H1 (cell line): ENCODE data around the gene GPR143. TPM values are rescaled to one million over a fixed set of nuclear protein-coding genes. Genes with fewer than 3 reads are reported as not detected.

Experiments
- CTCF ChIA-PET: fragments of 300-600 bp; sonication (Branson Sonifier 250); formaldehyde crosslinking; loops from one replicate; lab custom pipeline; 2021; ENCODE audit not compliant: partially characterized antibody; lab: Charles Lee
- POLR2A ChIA-PET: fragments of 300-600 bp; sonication (Branson Sonifier 250); formaldehyde crosslinking; loops from one replicate; lab custom pipeline; 2021; ENCODE audit warnings: inconsistent platforms; ENCODE audit not compliant: partially characterized antibody; lab: Charles Lee
- DNase-seq, 2 experiments: peaks; one replicate each; pipeline versions ENCODE4 v3.0.0 to v3.0.0-alpha.2; 2010 to 2022; ENCODE audit warnings: low spot score in 2 of 2, low read depth in 1 of 2, mixed read lengths in 1 of 2
- FAIRE-seq: peaks from 2 replicates; lab custom pipeline; 2011; peaks lifted over from hg19 to GRCh38; lab: Jason Lieb, UNC
- H2AFZ ChIP-seq: 2 replicates; pipeline ENCODE4 v1.8.1; 2012; ENCODE audit warnings: low read length, inconsistent platforms
- H2AK5ac ChIP-seq: 2 replicates; pipeline ENCODE4 v1.6.1; 2013; ENCODE audit warnings: low read depth, low read length
- H2BK120ac ChIP-seq: replicated peaks from 2 replicates; pipeline ENCODE3; 2013; ENCODE audit warnings: low read depth, low read length, inconsistent platforms
- H2BK12ac ChIP-seq: 2 replicates; pipeline ENCODE4 v1.6.1; 2013; ENCODE audit warnings: low read depth, low read length
- H2BK15ac ChIP-seq: 2 replicates; pipeline ENCODE4 v1.6.1; 2013; ENCODE audit warnings: low read length
- H2BK20ac ChIP-seq: 2 replicates; pipeline ENCODE4 v1.6.1; 2013; ENCODE audit warnings: low read length
- H2BK5ac ChIP-seq: 2 replicates; pipeline ENCODE4 v1.6.1; 2013; ENCODE audit warnings: low read depth, low read length
- H3K14ac ChIP-seq: 2 replicates; pipeline ENCODE4 v1.6.1; 2013; ENCODE audit warnings: inconsistent platforms; ENCODE audit not compliant: insufficient read length
- H3K18ac ChIP-seq: 2 replicates; pipeline ENCODE4 v1.6.1; 2013; ENCODE audit warnings: low read length; ENCODE audit errors: extremely low read depth
- H3K23ac ChIP-seq: 2 replicates; pipeline ENCODE4 v1.6.1; 2013; ENCODE audit warnings: inconsistent platforms; ENCODE audit not compliant: insufficient read length
- H3K23me2 ChIP-seq: 2 replicates; pipeline ENCODE4 v1.6.1; 2013; ENCODE audit warnings: low read depth, low read length
- H3K27ac ChIP-seq: 2 replicates; pipeline ENCODE4 v1.6.1; 2011; ENCODE audit warnings: low read depth, low read length, inconsistent platforms
- H3K27me3 ChIP-seq, 4 experiments: replicated peaks in 1 of 4; 1 replicate in 1 of 4; 2 replicates in 3 of 4; pipeline versions ENCODE4 v1.6.1 to v1.8.1; 2011 to 2013; ENCODE audit warnings: low read length in 3 of 4, mild to moderate bottlenecking in 3 of 4, inconsistent platforms in 2 of 4, mixed read lengths in 2 of 4, moderate library complexity in 1 of 4; ENCODE audit not compliant: control insufficient read depth in 3 of 4, insufficient read depth in 3 of 4; ENCODE audit errors: extremely low read depth in 1 of 4
- H3K36me3 ChIP-seq, 4 experiments: 2 replicates each; pipeline versions ENCODE4 v1.6.1 to v1.8.1; 2011 to 2013; ENCODE audit warnings: mild to moderate bottlenecking in 4 of 4, low read length in 3 of 4, moderate library complexity in 2 of 4, control low read depth in 1 of 4, inconsistent platforms in 1 of 4; ENCODE audit not compliant: insufficient read depth in 4 of 4, control insufficient read depth in 2 of 4
- H3K4ac ChIP-seq: replicated peaks from 2 replicates; pipeline ENCODE3; 2013; ENCODE audit warnings: low read length, low read depth, mixed read lengths, inconsistent platforms; ENCODE audit not compliant: insufficient read length
- H3K4me1 ChIP-seq, 4 experiments: replicated peaks in 1 of 4; 1 replicate in 1 of 4; 2 replicates in 3 of 4; pipeline versions ENCODE4 v1.6.1 to v1.8.1; 2011 to 2013; ENCODE audit warnings: low read length in 3 of 4, inconsistent platforms in 2 of 4, mixed read lengths in 1 of 4; ENCODE audit not compliant: insufficient read depth in 4 of 4, control insufficient read depth in 3 of 4
- H3K4me2 ChIP-seq, 2 experiments: 2 replicates each; pipeline versions ENCODE4 v1.6.1 to v1.8.1; 2011 to 2013; ENCODE audit warnings: low read depth in 2 of 2, low read length in 2 of 2, control low read depth in 1 of 2, inconsistent platforms in 1 of 2, mild to moderate bottlenecking in 1 of 2; ENCODE audit not compliant: insufficient read depth in 1 of 2
- H3K4me3 ChIP-seq, 4 experiments: fragments of 200-600, 300-600 bp in 1 of 4; sonication (generic), shearing (Covaris generic), sonication (Bioruptor Twin) in 1 of 4; 2 replicates each; pipeline versions ENCODE4 v1.5.1 to v1.8.1; 2011 to 2016; ENCODE audit warnings: low read length in 4 of 4, low read depth in 3 of 4, control low read depth in 2 of 4, inconsistent platforms in 2 of 4, mild to moderate bottlenecking in 2 of 4, mixed read lengths in 1 of 4, moderate library complexity in 1 of 4; ENCODE audit not compliant: insufficient read depth in 2 of 4; ENCODE audit errors: extremely low read depth in 1 of 4
- H3K56ac ChIP-seq: replicated peaks from 2 replicates; pipeline ENCODE3; 2013; ENCODE audit warnings: low read depth, mild to moderate bottlenecking, mixed read lengths, low read length, inconsistent platforms; ENCODE audit not compliant: insufficient read length
- H3K79me1 ChIP-seq: 2 replicates; pipeline ENCODE4 v1.6.1; 2013; ENCODE audit warnings: low read depth, low read length, control low read depth
- H3K79me2 ChIP-seq, 2 experiments: 2 replicates each; pipeline versions ENCODE4 v1.6.1 to v1.8.1; 2012 to 2013; ENCODE audit warnings: low read length in 2 of 2, mild to moderate bottlenecking in 2 of 2, inconsistent platforms in 1 of 2; ENCODE audit not compliant: insufficient read depth in 2 of 2, control insufficient read depth in 1 of 2
- H3K9ac ChIP-seq, 4 experiments: replicated peaks in 1 of 4; 1 replicate in 1 of 4; 2 replicates in 3 of 4; pipeline versions ENCODE4 v1.6.1 to v1.8.1; 2011 to 2013; ENCODE audit warnings: low read depth in 3 of 4, low read length in 3 of 4, control low read depth in 2 of 4, mild to moderate bottlenecking in 2 of 4, moderate library complexity in 2 of 4, inconsistent platforms in 1 of 4; ENCODE audit errors: extremely low read depth in 1 of 4
- H3K9me3 ChIP-seq, 2 experiments: 2 replicates each; pipeline versions ENCODE4 v1.6.1 to v1.8.1; 2012 to 2013; ENCODE audit warnings: mild to moderate bottlenecking in 2 of 2, moderate library complexity in 2 of 2, control low read depth in 1 of 2, inconsistent platforms in 1 of 2, low read depth in 1 of 2, low read length in 1 of 2, mixed read lengths in 1 of 2; ENCODE audit not compliant: insufficient read depth in 2 of 2
- H4K20me1 ChIP-seq, 2 experiments: replicated peaks in 1 of 2; 2 replicates each; pipeline versions ENCODE3 to v1.8.1; 2011 to 2013; ENCODE audit warnings: inconsistent platforms in 2 of 2, low read length in 2 of 2, mild to moderate bottlenecking in 1 of 2; ENCODE audit not compliant: insufficient read depth in 2 of 2, control insufficient read depth in 1 of 2
- H4K5ac ChIP-seq: 2 replicates; pipeline ENCODE4 v1.6.1; 2013; ENCODE audit warnings: low read length, low read depth, mixed read lengths, inconsistent platforms; ENCODE audit not compliant: insufficient read length
- H4K8ac ChIP-seq: 2 replicates; pipeline ENCODE4 v1.8.0; 2013; ENCODE audit warnings: mild to moderate bottlenecking, moderate library complexity, low read length, inconsistent platforms; ENCODE audit not compliant: insufficient read depth; ENCODE audit errors: extremely low read depth
- H4K91ac ChIP-seq: replicated peaks from 2 replicates; pipeline ENCODE3; 2013; ENCODE audit warnings: low read length, mixed read lengths, inconsistent platforms; ENCODE audit not compliant: insufficient read length
- CBX8 ChIP-seq: fragments of 300-800, 300-1000 bp; sonication (generic); IDR thresholded peaks from 2 replicates; pipeline ENCODE4 v1.7.1; 2016; ENCODE audit warnings: low read depth, low read length, borderline replicate concordance
- CTCF ChIP-seq, 3 experiments: IDR thresholded peaks; 1 replicate in 2 of 3; 2 replicates in 1 of 3; pipeline versions ENCODE4 v1.5.1 to v1.6.1; 2011; ENCODE audit warnings: low read length in 3 of 3, mild to moderate bottlenecking in 3 of 3, inconsistent platforms in 2 of 3, low read depth in 1 of 3, moderate library complexity in 1 of 3; ENCODE audit not compliant: insufficient read depth in 1 of 3; ENCODE audit errors: control extremely low read depth in 1 of 3
- E2F6 ChIP-seq: IDR thresholded peaks from 2 replicates; pipeline ENCODE4 v1.6.1; 2012; ENCODE audit warnings: inconsistent platforms
- EP300 ChIP-seq, 2 experiments: IDR thresholded peaks; 1 replicate in 1 of 2; 2 replicates in 1 of 2; pipeline ENCODE4 v1.6.1; 2011 to 2012; ENCODE audit warnings: low read depth in 2 of 2, low read length in 2 of 2, mild to moderate bottlenecking in 2 of 2, borderline replicate concordance in 1 of 2, inconsistent platforms in 1 of 2, moderate library complexity in 1 of 2
- KDM4A ChIP-seq: IDR thresholded peaks from one replicate; pipeline ENCODE4 v1.7.1; 2012; ENCODE audit warnings: low read depth, mild to moderate bottlenecking, moderate library complexity, low read length, inconsistent platforms; ENCODE audit not compliant: severe bottlenecking
- MAX ChIP-seq: IDR thresholded peaks from 2 replicates; pipeline ENCODE4 v1.6.1; 2012; ENCODE audit warnings: inconsistent platforms
- SAP30 ChIP-seq: fragments of 300-600 bp; sonication (generic); IDR thresholded peaks from 2 replicates; pipeline ENCODE4 v1.7.1; 2012; ENCODE audit warnings: low read length, moderate library complexity, mild to moderate bottlenecking, inconsistent platforms; ENCODE audit not compliant: insufficient read depth, insufficient replicate concordance
- SIX5 ChIP-seq: IDR thresholded peaks from 2 replicates; pipeline ENCODE4 v1.6.1; 2011; ENCODE audit warnings: mild to moderate bottlenecking, low read depth, low read length
- TAF1 ChIP-seq: IDR thresholded peaks from 2 replicates; pipeline ENCODE4 v1.6.1; 2011; ENCODE audit warnings: mild to moderate bottlenecking, low read depth, low read length
- TCF12 ChIP-seq: IDR thresholded peaks from 2 replicates; pipeline ENCODE4 v1.6.1; 2011; ENCODE audit warnings: low read depth, mild to moderate bottlenecking, low read length
- WGBS, 2 experiments: shearing (Covaris generic) in 1 of 2; methylation state at CpG; one replicate each; pipeline versions ENCODE4 v1.1.6 to v1.1.7; 2013 to 2015; ENCODE audit warnings: low lambda C conversion rate in 2 of 2, mixed read lengths in 2 of 2, inconsistent platforms in 1 of 2, low coverage in 1 of 2, missing lambda C conversion rate in 1 of 2; ENCODE audit not compliant: insufficient replicate concordance in 2 of 2, insufficient coverage in 1 of 2, insufficient read length in 1 of 2; ENCODE audit errors: extremely low coverage in 1 of 2, missing lambda C conversion rate in 1 of 2; 5-methylcytosine and 5-hydroxymethylcytosine counted together
- polyA plus RNA-seq, 7 experiments: library from polyadenylated mRNA; depleted of rRNA in 3 of 7; stranded (reverse) in 5 of 7; unstranded in 2 of 7; fragments of >200 nt in 5 of 7; fragments of 200-250 nt in 2 of 7; gene quantifications; 1 replicate in 5 of 7; 2 replicates in 1 of 7; 4 replicates in 1 of 7; pipeline versions ENCODE4 v1.2.1 to v1.2.3, GENCODE V29; 2011 to 2013; ENCODE audit warnings: missing spikeins in 2 of 7, mixed read lengths in 2 of 7
- total RNA-seq: library from RNA; stranded (reverse); fragmentation: NEBNext Ultra II Directional; extraction: Animal tissue kit (Norgen Biotek cat#: 25700); gene quantifications from 2 replicates; pipeline ENCODE4 v1.2.1, GENCODE V29; 2021

GPR143 gene
- total and polyA plus RNA-seq, 2 of the 8 experiments (the other 6 are each of a cell fraction or from before 2014, with no cell fraction given): 18.5 to 30.7 TPM

GRCh38 chrX:9737363-9737762, 28.3 kb downstream of the GPR143 start:
- Histone ChIP-seq H3K23ac (no peak overlapping the region), H2BK5ac (no peak overlapping the region), H3K27me3 (no peaks in the 10 kb centered on the region), H4K5ac (no peak overlapping the region), H4K91ac (no peak overlapping the region), H3K4me3 (no peak overlapping the region), H3K56ac (no peak overlapping the region), H2BK12ac (no peak overlapping the region), H3K27ac (no peak overlapping the region), H3K18ac (no peak overlapping the region), H3K9ac (no peak overlapping the region), H2AFZ (no peak overlapping the region), H3K79me1 (no peaks in the 10 kb centered on the region), H3K23me2 (no peaks in the 10 kb centered on the region), H3K79me2 (no peaks in the 10 kb centered on the region), H3K36me3 (peaks cover 0 to 16% (median 0%) of the 10 kb centered on the region in 4 experiments; a peak in 2 of 8 replicates), H4K20me1 (no peaks in the 10 kb centered on the region), H2BK120ac (no peak overlapping the region), H3K14ac (no peak overlapping the region), H2AK5ac (no peak overlapping the region), H3K4me2 (no peak overlapping the region), H3K4ac (no peak overlapping the region), H2BK20ac (no peak overlapping the region), H3K4me1 (no peaks in the 10 kb centered on the region), H4K8ac (no peak overlapping the region), H2BK15ac (no peak overlapping the region), H3K9me3 (no peaks in the 10 kb centered on the region; a peak in 1 of 4 replicates)
- DNase-seq (no peak), FAIRE-seq (no peak)
- WGBS, 2 experiments: 90% methylated on average over 7 of the region's 7 CpGs; no CpG with 5 or more reads in 1 of the 2 experiments
- ChIA-PET CTCF (no interaction called here), POLR2A (no interaction called here)
- TF ChIP-seq E2F6 (no peak), KDM4A (no peak), CTCF (IDR thresholded peaks at IDR 0.05; ENCODE audit: control extremely low read depth in 1 of 3, insufficient read depth in 1 of 3, low read depth in 1 of 3, low read length in 3 of 3) (no peak), CBX8 (no peak), TAF1 (no peak), TCF12 (no peak), MAX (no peak), SAP30 (no peak), SIX5 (no peak), EP300 (IDR thresholded peaks at IDR 0.05; ENCODE audit: borderline replicate concordance in 1 of 2, low read depth in 2 of 2, low read length in 2 of 2) (no peak)
